HG02870 (cell line): ENCODE data around the gene WDR27.
"Not testable (repeated sequence)": the region's sequence is repeated elsewhere in the genome, so short reads cannot be mapped to it uniquely, and the experiment has no call there.

Source experiments
- ATAC-seq: cut with Tn5 transposase; IDR thresholded peaks from one replicate; pipeline ENCODE4 v1.9.1; 2021; ENCODE audit warnings: mild to moderate bottlenecking, moderate library complexity; ENCODE audit not compliant: unreplicated experiment

Gene WDR27

GRCh38 chr6:169452117-169452868, 249.5 kb downstream of the WDR27 start:
- no peak for ATAC-seq

- no peak for ATAC-seq
Measured at GRCh38 chr6:169451065-169451838, 250.6 kb downstream of the WDR27 start.

GRCh38 chr6:169450097-169450496, 251.7 kb downstream of the WDR27 start:
- no peak for ATAC-seq

DNA sequence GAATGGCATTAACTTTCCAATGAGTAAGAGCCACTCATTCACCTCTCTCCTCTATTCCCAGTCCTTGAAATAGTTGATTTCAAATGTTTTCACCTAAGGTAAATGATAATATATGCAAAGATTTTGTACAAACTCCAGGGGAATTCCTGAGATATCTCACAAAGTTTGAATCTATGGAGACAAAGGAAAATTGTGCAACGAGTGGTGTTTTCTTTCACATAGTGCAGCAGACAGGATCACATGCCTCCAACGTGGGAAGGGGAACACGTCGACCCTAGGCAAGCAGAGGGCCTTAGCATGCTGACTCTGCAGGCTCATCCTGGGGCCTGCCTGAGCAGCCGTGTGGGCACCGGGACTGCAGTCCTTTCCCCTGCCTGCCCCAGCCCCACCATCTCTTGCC, 252.6 kb downstream of the WDR27 start:
- no peak for ATAC-seq

GRCh38 chr6:169445661-169446581, 255.9 kb downstream of the WDR27 start:
- ATAC-seq, result no peak

GRCh38 chr6:169445227-169445626, 256.6 kb downstream of the WDR27 start:
- ATAC-seq, result no peak

DNA sequence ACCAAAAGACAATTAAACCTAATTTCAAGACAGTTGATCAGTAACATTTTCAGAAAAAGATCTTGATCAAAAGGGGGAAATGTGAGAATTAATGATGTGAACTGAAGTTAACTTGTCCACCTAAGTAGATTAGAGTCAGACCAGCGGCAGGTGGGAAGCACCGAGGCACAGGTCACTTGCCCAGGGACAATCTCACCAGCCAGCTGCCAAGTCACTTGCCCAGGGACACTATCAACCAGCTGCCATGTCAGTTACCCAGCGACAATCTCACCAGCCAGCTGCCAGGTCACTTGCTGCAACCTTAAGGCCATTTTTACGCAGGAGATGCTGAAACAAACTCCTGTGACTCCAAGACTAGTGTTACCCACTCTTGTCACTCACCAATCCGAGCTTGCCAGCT, 260.5 kb downstream of the WDR27 start:
- no peak for ATAC-seq

GRCh38 chr6:169439710-169440109, 262.1 kb downstream of the WDR27 start:
- ATAC-seq, result no peak

DNA sequence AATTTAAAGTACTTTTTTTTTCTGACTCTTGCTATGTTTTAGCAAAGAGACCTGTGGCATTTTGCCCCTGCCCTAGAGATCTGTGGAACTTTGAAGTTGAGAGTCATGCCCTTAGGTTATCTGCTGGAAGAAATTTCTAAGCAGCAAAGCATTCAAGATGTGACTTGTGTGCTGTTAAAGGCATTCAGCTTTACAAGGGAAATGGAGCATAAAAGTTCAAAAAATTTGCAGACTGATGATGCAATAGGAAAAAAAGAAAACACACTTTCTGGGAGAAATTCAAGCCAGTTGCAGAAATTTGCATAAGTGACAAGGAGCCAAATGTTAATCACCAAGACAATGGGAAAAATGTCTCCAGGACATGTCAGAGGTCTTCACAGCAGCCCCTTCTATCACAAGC, 267.3 kb downstream of the WDR27 start:
- not testable (repeated sequence) for ATAC-seq

- no peak for ATAC-seq
Measured at GRCh38 chr6:169429001-169429400, 272.8 kb downstream of the WDR27 start.

GRCh38 chr6:169428532-169428931, 273.3 kb downstream of the WDR27 start:
- no peak for ATAC-seq

DNA sequence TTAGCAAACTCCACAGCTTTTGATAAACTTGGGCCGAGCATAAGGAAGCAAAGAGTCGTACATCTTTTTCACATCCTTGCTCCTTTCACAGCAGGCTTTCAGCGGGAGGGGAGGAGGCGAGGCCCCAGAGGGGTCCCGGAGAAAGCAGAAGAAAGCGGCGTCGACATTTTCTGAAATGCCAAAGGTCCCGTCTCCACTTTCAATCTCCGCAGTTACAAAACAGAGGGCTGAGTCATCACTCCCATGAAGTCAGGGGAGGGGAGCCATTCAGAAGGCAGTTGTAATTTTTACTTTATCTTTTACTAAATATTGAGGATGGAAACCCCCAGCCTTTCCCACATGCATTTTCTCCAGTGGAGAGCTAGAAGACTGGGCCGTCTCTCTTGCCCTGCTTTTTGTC, 274.0 kb downstream of the WDR27 start:
- ATAC-seq, result no peak

- ATAC-seq, result no peak
Measured at GRCh38 chr6:169426611-169427010, 275.2 kb downstream of the WDR27 start.

DNA sequence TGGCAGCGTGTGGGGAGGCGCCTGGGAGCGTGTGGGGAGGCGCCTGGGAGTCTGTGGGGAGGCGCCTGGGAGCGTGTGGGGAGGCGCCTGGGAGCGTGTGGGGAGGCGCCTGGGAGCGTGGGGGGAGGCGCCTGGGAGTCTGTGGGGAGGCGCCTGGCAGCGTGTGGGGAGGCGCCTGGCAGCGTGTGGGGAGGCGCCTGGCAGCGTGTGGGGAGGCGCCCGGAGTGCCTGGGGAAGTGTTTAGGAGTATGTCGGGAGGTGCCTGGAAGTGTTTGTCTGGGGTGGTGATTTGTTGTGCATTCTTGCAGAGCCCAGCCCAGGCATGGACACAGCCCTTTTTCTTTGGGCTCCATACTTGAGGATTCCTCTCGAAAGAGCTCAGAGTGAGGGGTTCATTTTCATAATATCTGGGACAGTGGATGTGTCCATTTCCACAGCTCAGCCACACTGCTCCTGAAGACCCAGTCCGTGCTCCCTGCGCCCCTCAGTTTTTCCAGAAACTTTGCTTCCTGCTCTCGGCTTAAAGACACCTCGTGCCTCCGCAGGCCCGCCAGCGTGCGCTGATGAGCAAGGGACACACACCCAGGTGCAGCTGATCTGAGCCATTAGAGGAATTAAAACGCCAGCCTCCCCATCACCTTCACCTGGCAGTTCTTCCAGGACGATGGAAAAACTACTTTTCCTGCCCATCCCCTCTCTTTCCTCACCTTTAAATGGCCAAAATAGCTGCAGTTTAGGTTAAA, 276.0 kb downstream of the WDR27 start:
- ATAC-seq, result no peak

DNA sequence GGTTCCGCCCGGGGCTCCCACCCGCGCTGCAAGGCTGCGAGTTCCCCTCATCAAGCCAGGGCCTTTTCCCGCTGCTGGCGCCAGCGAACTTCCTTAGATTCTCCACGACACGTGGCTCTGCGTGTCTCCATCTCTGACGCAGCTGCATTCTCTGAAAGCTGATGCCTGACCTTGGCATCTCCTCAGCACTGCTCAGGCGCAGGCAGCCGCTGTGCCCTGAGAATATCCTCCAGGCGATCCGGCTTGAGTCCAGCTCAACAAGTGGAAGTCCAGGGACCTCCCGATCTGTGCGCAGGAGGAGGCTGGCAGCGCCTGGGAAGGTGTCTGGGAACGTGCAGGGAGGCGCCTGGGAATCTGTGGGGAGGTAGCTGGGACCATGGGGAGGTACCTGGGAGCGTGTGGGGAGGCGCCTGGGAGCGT, 277.0 kb downstream of the WDR27 start:
- ATAC-seq, result no peak

GRCh38 chr6:169424149-169424804, 277.6 kb downstream of the WDR27 start:
- no peak for ATAC-seq

DNA sequence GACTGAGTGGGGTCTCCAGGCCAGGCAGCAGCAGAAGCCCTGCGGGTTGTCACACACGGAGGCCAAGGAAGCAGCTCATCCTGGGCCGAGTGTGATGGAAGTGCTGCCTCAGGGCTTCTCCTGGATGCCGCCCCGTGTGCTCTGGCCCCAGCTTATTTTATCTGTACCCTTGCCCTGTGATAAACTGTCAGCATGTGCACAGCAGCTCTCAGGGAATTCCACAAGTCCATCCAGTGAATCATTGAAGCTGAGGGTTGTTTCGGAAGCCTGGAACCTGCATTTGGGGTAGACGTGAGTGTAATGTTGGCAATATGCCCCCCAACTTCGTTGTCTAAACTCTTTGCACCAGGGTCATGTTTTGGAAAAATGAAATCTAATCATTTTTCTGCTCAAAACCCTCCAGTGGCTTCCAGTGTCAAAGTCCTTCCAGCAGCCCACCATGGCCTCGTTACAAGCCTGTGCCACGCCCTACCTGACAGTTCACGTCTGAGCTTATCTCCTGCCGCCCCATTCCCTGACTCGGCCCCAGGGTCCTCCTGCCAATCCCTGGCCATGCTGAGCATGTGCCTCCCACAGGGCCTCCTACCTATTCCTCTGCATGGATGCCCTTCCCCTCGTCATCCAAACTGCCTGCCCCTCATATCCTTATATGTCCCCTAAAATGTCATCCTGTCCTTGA, 280.1 kb downstream of the WDR27 start:
- no peak for ATAC-seq

DNA sequence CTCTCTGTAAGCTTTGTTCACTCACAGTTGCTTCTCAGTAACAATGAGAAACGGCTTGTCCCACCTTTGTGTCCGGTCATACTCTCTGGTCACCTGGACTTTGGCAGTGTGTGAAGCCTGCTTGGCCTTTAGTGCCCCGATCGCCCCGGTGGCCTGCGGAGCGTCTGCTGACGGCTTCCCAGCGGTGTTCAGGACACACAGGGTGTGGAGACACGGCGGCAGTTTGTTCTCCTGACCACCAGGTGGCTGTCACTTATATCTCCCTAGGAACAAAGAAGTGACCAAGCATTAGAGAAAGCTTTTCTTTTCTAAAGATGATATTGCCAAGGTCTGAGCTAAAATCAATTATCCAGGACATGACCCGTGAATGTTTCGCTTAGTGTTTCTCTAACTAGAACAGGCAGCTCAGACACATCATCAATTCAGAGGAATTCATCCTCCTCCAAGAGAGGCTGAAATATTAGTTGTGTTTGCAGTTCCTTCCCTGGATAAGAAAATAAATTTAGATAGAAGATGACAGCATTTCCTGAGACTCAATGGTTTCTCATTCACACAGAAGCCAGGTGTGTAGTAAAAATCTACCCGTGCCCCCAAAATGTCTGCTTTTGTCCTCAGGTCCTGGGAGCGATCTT, 280.8 kb downstream of the WDR27 start:
- ATAC-seq, result no peak

- no peak for ATAC-seq
Measured at GRCh38 chr6:169417101-169417500, 284.7 kb downstream of the WDR27 start.
